Measurements from ENCODE around the gene ZNF891. TPM values are rescaled to one million over a fixed set of nuclear protein-coding genes. Genes with fewer than 3 reads are reported as not detected.

The ZNF891 gene
- total and polyA plus RNA-seq, 2 of the 13 experiments (the other 11 are each of a cell fraction or from before 2014, with no cell fraction given), result 1.3 to 2.1 TPM

DNA sequence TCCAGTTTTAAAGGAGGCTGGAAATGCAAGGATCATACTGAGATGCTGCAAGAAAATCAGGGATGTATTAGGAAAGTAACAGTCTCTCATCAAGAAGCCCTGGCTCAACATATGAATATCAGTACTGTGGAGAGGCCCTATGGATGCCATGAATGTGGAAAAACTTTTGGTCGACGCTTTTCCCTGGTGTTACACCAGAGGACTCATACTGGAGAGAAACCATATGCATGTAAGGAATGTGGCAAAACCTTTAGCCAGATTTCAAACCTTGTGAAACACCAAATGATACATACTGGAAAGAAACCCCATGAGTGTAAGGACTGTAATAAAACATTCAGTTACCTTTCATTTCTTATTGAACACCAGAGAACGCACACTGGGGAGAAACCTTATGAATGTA, 24.5 kb downstream of the ZNF891 start:
- no peaks in the 10 kb centered on the region for H4K20me1 ChIP-seq (ENCODE audit: insufficient read depth, low read length)
- no peak for DNase-seq (ENCODE audit: low spot score)
- WGBS (ENCODE audit: low lambda C conversion rate), result 97% methylated on average over 3 of the region's 3 CpGs
- no peak for FAIRE-seq
- no peak overlapping the region for H3K4me3 ChIP-seq (replicated peaks in 1 of 3; ENCODE audit: insufficient read depth in 1 of 3, low read depth in 2 of 3, low read length in 3 of 3)
- TF ChIP-seq BRCA1 (CRISPR knock-in tag; IDR thresholded peaks at IDR 0.05) (no peak), ZNF180 (CRISPR knock-in tag; IDR thresholded peaks at IDR 0.05; ENCODE audit: borderline replicate concordance, low read depth) (no peak), ZNF570 (CRISPR knock-in tag; IDR thresholded peaks at IDR 0.05; ENCODE audit: borderline replicate concordance) (no peak), MAF1 (CRISPR knock-in tag; IDR thresholded peaks at IDR 0.05; ENCODE audit: borderline replicate concordance) (no peak), FIP1L1 (IDR thresholded peaks at IDR 0.05; ENCODE audit: borderline replicate concordance, insufficient read depth, low read depth, low read length) (no peak), NFE2 (CRISPR knock-in tag; IDR thresholded peaks at IDR 0.05) (no peak), ZNF761 (CRISPR knock-in tag; conservative IDR thresholded peaks at IDR 0.05) (no peak)
- TF ChIP-seq, protein P1, sequence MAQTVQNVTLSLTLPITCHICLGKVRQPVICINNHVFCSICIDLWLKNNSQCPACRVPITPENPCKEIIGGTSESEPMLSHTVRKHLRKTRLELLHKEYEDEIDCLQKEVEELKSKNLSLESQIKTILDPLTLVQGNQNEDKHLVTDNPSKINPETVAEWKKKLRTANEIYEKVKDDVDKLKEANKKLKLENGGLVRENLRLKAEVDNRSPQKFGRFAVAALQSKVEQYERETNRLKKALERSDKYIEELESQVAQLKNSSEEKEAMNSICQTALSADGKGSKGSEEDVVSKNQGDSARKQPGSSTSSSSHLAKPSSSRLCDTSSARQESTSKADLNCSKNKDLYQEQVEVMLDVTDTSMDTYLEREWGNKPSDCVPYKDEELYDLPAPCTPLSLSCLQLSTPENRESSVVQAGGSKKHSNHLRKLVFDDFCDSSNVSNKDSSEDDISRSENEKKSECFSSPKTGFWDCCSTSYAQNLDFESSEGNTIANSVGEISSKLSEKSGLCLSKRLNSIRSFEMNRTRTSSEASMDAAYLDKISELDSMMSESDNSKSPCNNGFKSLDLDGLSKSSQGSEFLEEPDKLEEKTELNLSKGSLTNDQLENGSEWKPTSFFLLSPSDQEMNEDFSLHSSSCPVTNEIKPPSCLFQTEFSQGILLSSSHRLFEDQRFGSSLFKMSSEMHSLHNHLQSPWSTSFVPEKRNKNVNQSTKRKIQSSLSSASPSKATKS (CRISPR knock-in tag; IDR thresholded peaks at IDR 0.05), result no peak
- TF ChIP-seq, protein P2, sequence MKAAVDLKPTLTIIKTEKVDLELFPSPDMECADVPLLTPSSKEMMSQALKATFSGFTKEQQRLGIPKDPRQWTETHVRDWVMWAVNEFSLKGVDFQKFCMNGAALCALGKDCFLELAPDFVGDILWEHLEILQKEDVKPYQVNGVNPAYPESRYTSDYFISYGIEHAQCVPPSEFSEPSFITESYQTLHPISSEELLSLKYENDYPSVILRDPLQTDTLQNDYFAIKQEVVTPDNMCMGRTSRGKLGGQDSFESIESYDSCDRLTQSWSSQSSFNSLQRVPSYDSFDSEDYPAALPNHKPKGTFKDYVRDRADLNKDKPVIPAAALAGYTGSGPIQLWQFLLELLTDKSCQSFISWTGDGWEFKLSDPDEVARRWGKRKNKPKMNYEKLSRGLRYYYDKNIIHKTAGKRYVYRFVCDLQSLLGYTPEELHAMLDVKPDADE (CRISPR knock-in tag; IDR thresholded peaks at IDR 0.05), result no peak
- no peak overlapping the region for H2AFZ ChIP-seq (ENCODE audit: low read length)
- POLR2A ChIA-PET, result interaction anchor here (1.3 kb wide), 1 partner anchor 25 kb away, joined by 3 read pairs; no protein-coding TSS in a partner anchor
- no TSS peak for BruUV-seq (replicated peaks)
- H3K4me2 ChIP-seq (ENCODE audit: low read depth, low read length), result no peak overlapping the region
- H3K4me1 ChIP-seq (ENCODE audit: insufficient read depth, low read length), result no peaks in the 10 kb centered on the region
- H3K9me3 ChIP-seq (ENCODE audit: low read length), result peaks cover 100% of the 10 kb centered on the region
- ATAC-seq, result no peak
- H3K79me2 ChIP-seq (ENCODE audit: insufficient read depth, low read length), result no peaks in the 10 kb centered on the region
- no peak overlapping the region for H3K9ac ChIP-seq (ENCODE audit: insufficient read depth, low read depth, low read length)
- H3K27me3 ChIP-seq (ENCODE audit: control insufficient read depth in 1 of 2, insufficient read depth in 2 of 2, low read length in 2 of 2), result no peaks in the 10 kb centered on the region
- in situ Hi-C loops (cut with HindIII; ENCODE audit: extremely low pct_ligation_motif_present, low pct_unique_long_range_greater_than_20kb), result no loop called here
- intact Hi-C loops (cut with micrococcal nuclease; ENCODE audit: unreplicated experiment), result no loop called here
- CTCF ChIA-PET (ENCODE audit: low intra/inter-chr PET ratio, low total read pairs), result no interaction called here
- peaks cover 7 to 52% of the 10 kb centered on the region in 2 experiments for H3K36me3 ChIP-seq (replicated peaks in 1 of 2; ENCODE audit: control insufficient read depth in 1 of 2, insufficient read depth in 2 of 2, low read length in 2 of 2)
- H3K27ac ChIP-seq (ENCODE audit: extremely low read length, insufficient read depth, low read length), result no peak overlapping the region

All from HepG2 (cell line).